Cardiac septum (tissue), 1 donor: ENCODE results near the gene TUBG2. TPM values are rescaled to one million over a fixed set of nuclear protein-coding genes. Genes with fewer than 3 reads are reported as not detected.

Source experiments
- microRNA-seq: library from miRNA; unstranded; fragments of <30 nt; microRNA quantifications from one replicate; pipeline ENCODE4 v1.2.0, GENCODE V29; 2020
- total RNA-seq: library from RNA; stranded (reverse); fragmentation: NEBNext Ultra II Directional; extraction: Animal tissue kit (Norgen Biotek cat#: 25700); gene quantifications from one replicate; pipeline ENCODE4 v1.2.1, GENCODE V29; 2021
- donor health status: DM: no; HTN: no; CAD: no.

The TUBG2 gene
- total RNA-seq, 1 donor from 2014 or later = 21.9 TPM

Small RNA genes lying within 50 kb of the gene (microRNA-seq; reads per million reads assigned to microRNA genes)
- not detected for gene MIR6780A

Other genes with a start within 250 kb of the TUBG2 start
- 358 TPM for gene CAVIN1, start 236.0 kb upstream of the TUBG2 start, total RNA-seq
- gene ATP6V0A1, start 200.4 kb upstream of the TUBG2 start, total RNA-seq = 40.3 TPM
- 12.1 TPM for gene NAGLU, start 123.0 kb upstream of the TUBG2 start, total RNA-seq
- gene HSD17B1, start 106.4 kb upstream of the TUBG2 start, total RNA-seq = 0.83 TPM
- 33.4 TPM for gene COASY, start 97.1 kb upstream of the TUBG2 start, total RNA-seq
- gene MLX, start 92.2 kb upstream of the TUBG2 start, total RNA-seq = 43.1 TPM
- 1.8 TPM for gene PSMC3IP, start 81.6 kb upstream of the TUBG2 start, total RNA-seq
- gene RETREG3, start 49.9 kb upstream of the TUBG2 start, total RNA-seq = 21.3 TPM
- 45.6 TPM for gene TUBG1, start 49.6 kb upstream of the TUBG2 start, total RNA-seq
- gene PLEKHH3, start 17.7 kb downstream of the TUBG2 start, total RNA-seq = 20.2 TPM
- gene CCR10, start 22.6 kb downstream of the TUBG2 start, total RNA-seq = 1.2 TPM
- 7.0 TPM for gene CNTNAP1, start 23.2 kb downstream of the TUBG2 start, total RNA-seq
- gene EZH1, start 85.8 kb downstream of the TUBG2 start, total RNA-seq = 45.4 TPM
- gene RAMP2, start 101.9 kb downstream of the TUBG2 start, total RNA-seq = 45.8 TPM
- 32.3 TPM for gene VPS25, start 114.2 kb downstream of the TUBG2 start, total RNA-seq
- not detected for gene WNK4, start 121.3 kb downstream of the TUBG2 start, total RNA-seq
- 61.4 TPM for gene COA3, start 139.4 kb downstream of the TUBG2 start, total RNA-seq
- gene CNTD1, start 139.6 kb downstream of the TUBG2 start, total RNA-seq = not detected
- gene BECN1, start 165.0 kb downstream of the TUBG2 start, total RNA-seq = 84.3 TPM
- 66.9 TPM for gene PSME3, start 174.1 kb downstream of the TUBG2 start, total RNA-seq
- 0.89 TPM for gene AOC2, start 185.3 kb downstream of the TUBG2 start, total RNA-seq
- gene AOC3, start 191.9 kb downstream of the TUBG2 start, total RNA-seq = 12.9 TPM
- gene G6PC1, start 241.5 kb downstream of the TUBG2 start, total RNA-seq = not detected